ENCODE data around the gene ZNF710. TPM values are rescaled to one million over a fixed set of nuclear protein-coding genes. Genes with fewer than 3 reads are reported as not detected.

The ZNF710 gene
- total RNA-seq, 3 donors from 2014 or later, result 30.9 to 42.7 (median 40.2) TPM

GRCh38 chr15:90099072-90099867 is 98.1 kb downstream of the ZNF710 start:
- ATAC-seq, result no peak
- no peaks in the 10 kb centered on the region for H3K9me3 ChIP-seq
- H3K36me3 ChIP-seq (ENCODE audit: low read depth), result no peaks in the 10 kb centered on the region
- no peak for TF ChIP-seq CTCF (IDR thresholded peaks at IDR 0.05)
- intact Hi-C loops (cut with DNase I, micrococcal nuclease), result no loop called here
- H3K4me1 ChIP-seq (ENCODE audit: low read depth), result peaks cover 28% of the 10 kb centered on the region
- no peak overlapping the region for H3K4me3 ChIP-seq
- DNase-seq, result peak in 1 of 3 donors; percentile 60

- intact Hi-C loops (cut with DNase I, micrococcal nuclease), result no loop called here
- ATAC-seq, result no peak
- peaks cover 29% of the 10 kb centered on the region for H3K4me1 ChIP-seq (ENCODE audit: low read depth)
Measured at GRCh38 chr15:90099868-90100831, 99.0 kb downstream of the ZNF710 start.

GRCh38 chr15:90101130-90101968 is 100.2 kb downstream of the ZNF710 start:
- peak; percentile 31 for ATAC-seq
- Histone ChIP-seq H3K9me3 (no peaks in the 10 kb centered on the region), H3K4me3 (peak overlapping the region; percentile 84), H3K4me1 (ENCODE audit: low read depth) (peaks cover 29% of the 10 kb centered on the region), H3K36me3 (ENCODE audit: low read depth) (no peaks in the 10 kb centered on the region)
- intact Hi-C loops (cut with DNase I, micrococcal nuclease), result no loop called here
- no peak for TF ChIP-seq CTCF (IDR thresholded peaks at IDR 0.05)
- DNase-seq, result peak; percentile 65 to 79 (median 71)

More at GRCh38 chr15:90099868-90100831, 99.0 kb downstream of the ZNF710 start:
- no peaks in the 10 kb centered on the region for H3K36me3 ChIP-seq (ENCODE audit: low read depth)
- no peak for TF ChIP-seq CTCF (IDR thresholded peaks at IDR 0.05)
- no peaks in the 10 kb centered on the region for H3K9me3 ChIP-seq
- DNase-seq, result peak in 1 of 3 donors; percentile 69
- no peak overlapping the region for H3K4me3 ChIP-seq

- Histone ChIP-seq H3K36me3 (ENCODE audit: low read depth) (no peaks in the 10 kb centered on the region), H3K4me1 (ENCODE audit: low read depth) (peaks cover 29% of the 10 kb centered on the region), H3K9me3 (no peaks in the 10 kb centered on the region), H3K4me3 (peak within 1 kb of the TSS; percentile 84)
- ATAC-seq (peak; percentile 90), DNase-seq (peak; percentile 79 to 91 (median 89))
- intact Hi-C loops (cut with DNase I, micrococcal nuclease), result no loop called here
- TF ChIP-seq CTCF (IDR thresholded peaks at IDR 0.05), result no peak
Measured at GRCh38 chr15:90101969-90102890, 101.1 kb downstream of the ZNF710 start, which contains the start of gene IDH2. Gene IDH2, minus strand, starts transcription at chr15:90102468. Its CDS starts 78 bp downstream, at chr15:90102390.
